Keratinocyte (primary cell): Measurements from ENCODE around the gene FBRS. TPM values are rescaled to one million over a fixed set of nuclear protein-coding genes. Genes with fewer than 3 reads are reported as not detected.
"Not testable (repeated sequence)": the region's sequence is repeated elsewhere in the genome, so short reads cannot be mapped to it uniquely, and the experiment has no call there.

ENCODE experiments used
- DNase-seq: peaks from one replicate; pipeline ENCODE4 v3.0.0-alpha.2; 2011; ENCODE audit warnings: low read depth, missing footprints, low spot score
- FAIRE-seq: peaks from 2 replicates; lab custom pipeline; 2011; peaks lifted over from hg19 to GRCh38; lab: Jason Lieb, UNC
- H2AFZ ChIP-seq: 2 replicates; pipeline ENCODE4 v1.6.0; 2012; ENCODE audit warnings: low read length, control low read depth, inconsistent platforms; ENCODE audit not compliant: control insufficient read depth
- H3K27ac ChIP-seq: 2 replicates; pipeline ENCODE4 v1.5.1; 2011; ENCODE audit warnings: low read length; ENCODE audit not compliant: control insufficient read depth, insufficient read depth
- H3K27me3 ChIP-seq: 3 replicates; pipeline ENCODE4 v1.6.0; 2011; ENCODE audit warnings: low read length; ENCODE audit not compliant: control insufficient read depth, insufficient read depth; ENCODE audit errors: extremely low read depth
- H3K36me3 ChIP-seq, 2 experiments: 2 replicates in 1 of 2; 3 replicates in 1 of 2; pipeline ENCODE4 v1.5.1; 2011; ENCODE audit warnings: low read length in 2 of 2, mild to moderate bottlenecking in 1 of 2; ENCODE audit not compliant: control insufficient read depth in 2 of 2, insufficient read depth in 2 of 2; ENCODE audit errors: extremely low read depth in 1 of 2
- H3K4me1 ChIP-seq: 3 replicates; pipeline ENCODE4 v1.5.1; 2011; ENCODE audit warnings: low read length; ENCODE audit not compliant: control insufficient read depth, insufficient read depth; ENCODE audit errors: extremely low read depth
- H3K4me2 ChIP-seq: 3 replicates; pipeline ENCODE4 v1.6.0; 2011; ENCODE audit warnings: low read depth, low read length; ENCODE audit not compliant: control insufficient read depth, insufficient read depth; ENCODE audit errors: extremely low read depth
- H3K4me3 ChIP-seq, 3 experiments: fragments of 200-600 bp in 1 of 3; sonication (generic) in 1 of 3; 2 replicates in 2 of 3; 3 replicates in 1 of 3; pipeline ENCODE4 v1.5.1; 2011 to 2016; ENCODE audit warnings: low read length in 3 of 3, mild to moderate bottlenecking in 3 of 3, control low read depth in 2 of 3, inconsistent platforms in 1 of 3, low read depth in 1 of 3, mixed read lengths in 1 of 3, mixed run types in 1 of 3, moderate library complexity in 1 of 3; ENCODE audit not compliant: control insufficient read depth in 2 of 3, insufficient read depth in 2 of 3; ENCODE audit errors: extremely low read depth in 1 of 3
- H3K79me2 ChIP-seq: 2 replicates; pipeline ENCODE4 v1.6.0; 2012; ENCODE audit warnings: low read length; ENCODE audit not compliant: control insufficient read depth, insufficient read depth
- H3K9ac ChIP-seq: 3 replicates; pipeline ENCODE4 v1.6.0; 2011; ENCODE audit warnings: low read length; ENCODE audit not compliant: control insufficient read depth, insufficient read depth; ENCODE audit errors: extremely low read depth
- H3K9me1 ChIP-seq: 3 replicates; pipeline ENCODE4 v1.6.0; 2011; ENCODE audit warnings: low read length; ENCODE audit not compliant: control insufficient read depth, insufficient read depth; ENCODE audit errors: extremely low read depth
- H3K9me3 ChIP-seq: 2 replicates; pipeline ENCODE4 v1.5.1; 2012; ENCODE audit warnings: low read depth, low read length; ENCODE audit not compliant: control insufficient read depth
- H4K20me1 ChIP-seq: 3 replicates; pipeline ENCODE4 v1.6.0; 2011; ENCODE audit warnings: low read length; ENCODE audit not compliant: control insufficient read depth, insufficient read depth; ENCODE audit errors: extremely low read depth
- EZH2 ChIP-seq: IDR thresholded peaks from one replicate; pipeline ENCODE4 v1.6.1; 2012; ENCODE audit warnings: inconsistent platforms, mild to moderate bottlenecking, low read length, moderate library complexity
- dilution Hi-C: fragments of 300-500 bp; cut with MboI; formaldehyde crosslinking; loops from one replicate; pipeline ENCODE4 v1.7.0; 2020; ENCODE audit warnings: low sequenced_read_pairs; ENCODE audit not compliant: extremely low pct_ligation_motif_present
- polyA plus RNA-seq, 5 experiments: library from polyadenylated mRNA; depleted of rRNA in 3 of 5; stranded (reverse) in 3 of 5; stranded (forward) in 1 of 5; unstranded in 1 of 5; fragments of >200 nt; gene quantifications; 1 replicate in 1 of 5; 2 replicates in 3 of 5; 3 replicates in 1 of 5; pipeline versions ENCODE4 v1.2.1 to v1.2.3, GENCODE V29; 2011 to 2012; ENCODE audit warnings: missing spikeins in 2 of 5, low read depth in 1 of 5, low replicate concordance in 1 of 5
- TF ChIP-seq, protein P1 (sequence below), 3 experiments: IDR thresholded peaks in 1 of 3; conservative IDR thresholded peaks in 1 of 3; optimal IDR thresholded peaks in 1 of 3; 2 replicates in 2 of 3; 3 replicates in 1 of 3; pipeline versions ENCODE3 to v1.5.1; 2011; ENCODE audit warnings: low read length in 3 of 3, mild to moderate bottlenecking in 3 of 3, moderate library complexity in 2 of 3, control low read depth in 1 of 3, inconsistent platforms in 1 of 3; ENCODE audit not compliant: insufficient read depth in 2 of 3; ENCODE audit errors: extremely low read depth in 1 of 3

The FBRS gene
- polyA plus RNA-seq, 1 donor (not counting 4 experiments of a cell fraction or from before 2014, with no cell fraction given): 5.1 TPM

DNA sequence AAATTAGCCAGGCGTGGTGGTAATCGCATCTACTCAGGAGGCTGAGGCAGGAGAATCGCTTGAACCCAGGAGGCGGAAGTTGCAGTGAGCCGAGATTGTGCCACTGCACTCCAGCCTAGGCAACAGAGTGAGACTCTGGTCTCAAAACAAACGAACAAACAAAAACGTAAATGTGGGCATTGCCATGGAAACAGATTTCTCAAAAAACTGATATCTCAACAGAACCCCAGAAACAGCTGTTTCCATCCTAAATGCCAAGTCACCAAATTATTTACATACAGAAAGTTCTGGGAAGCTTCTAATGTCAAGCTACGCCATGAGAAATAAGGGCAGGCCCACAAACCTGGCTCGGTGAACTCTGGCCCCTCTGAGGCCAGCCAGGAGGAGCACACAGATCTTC lies 32.0 kb upstream of the FBRS start:
- no peaks in the 10 kb centered on the region for H3K79me2 ChIP-seq
- FAIRE-seq: no peak
- no peaks in the 10 kb centered on the region for H3K36me3 ChIP-seq
- H3K27me3 ChIP-seq: no peaks in the 10 kb centered on the region
- dilution Hi-C loops: no loop called here
- H2AFZ ChIP-seq: no peak overlapping the region
- H3K4me2 ChIP-seq: no peak overlapping the region
- H3K27ac ChIP-seq: no peak overlapping the region
- H3K9ac ChIP-seq: no peak overlapping the region
- no peaks in the 10 kb centered on the region for H4K20me1 ChIP-seq
- H3K9me3 ChIP-seq: peaks cover 5% of the 10 kb centered on the region
- TF ChIP-seq EZH2: no peak
- TF ChIP-seq, protein P1, sequence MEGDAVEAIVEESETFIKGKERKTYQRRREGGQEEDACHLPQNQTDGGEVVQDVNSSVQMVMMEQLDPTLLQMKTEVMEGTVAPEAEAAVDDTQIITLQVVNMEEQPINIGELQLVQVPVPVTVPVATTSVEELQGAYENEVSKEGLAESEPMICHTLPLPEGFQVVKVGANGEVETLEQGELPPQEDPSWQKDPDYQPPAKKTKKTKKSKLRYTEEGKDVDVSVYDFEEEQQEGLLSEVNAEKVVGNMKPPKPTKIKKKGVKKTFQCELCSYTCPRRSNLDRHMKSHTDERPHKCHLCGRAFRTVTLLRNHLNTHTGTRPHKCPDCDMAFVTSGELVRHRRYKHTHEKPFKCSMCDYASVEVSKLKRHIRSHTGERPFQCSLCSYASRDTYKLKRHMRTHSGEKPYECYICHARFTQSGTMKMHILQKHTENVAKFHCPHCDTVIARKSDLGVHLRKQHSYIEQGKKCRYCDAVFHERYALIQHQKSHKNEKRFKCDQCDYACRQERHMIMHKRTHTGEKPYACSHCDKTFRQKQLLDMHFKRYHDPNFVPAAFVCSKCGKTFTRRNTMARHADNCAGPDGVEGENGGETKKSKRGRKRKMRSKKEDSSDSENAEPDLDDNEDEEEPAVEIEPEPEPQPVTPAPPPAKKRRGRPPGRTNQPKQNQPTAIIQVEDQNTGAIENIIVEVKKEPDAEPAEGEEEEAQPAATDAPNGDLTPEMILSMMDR (optimal IDR thresholded peaks at IDR 0.05 in 1 of 3, IDR thresholded peaks at IDR 0.05 in 1 of 3, conservative IDR thresholded peaks at IDR 0.05 in 1 of 3; ENCODE audit: extremely low read depth in 1 of 3, insufficient read depth in 2 of 3, low read length in 3 of 3): no peak
- H3K4me1 ChIP-seq: peaks cover 11% of the 10 kb centered on the region
- DNase-seq: no peak
- H3K4me3 ChIP-seq: no peak overlapping the region
- no peaks in the 10 kb centered on the region for H3K9me1 ChIP-seq

DNA sequence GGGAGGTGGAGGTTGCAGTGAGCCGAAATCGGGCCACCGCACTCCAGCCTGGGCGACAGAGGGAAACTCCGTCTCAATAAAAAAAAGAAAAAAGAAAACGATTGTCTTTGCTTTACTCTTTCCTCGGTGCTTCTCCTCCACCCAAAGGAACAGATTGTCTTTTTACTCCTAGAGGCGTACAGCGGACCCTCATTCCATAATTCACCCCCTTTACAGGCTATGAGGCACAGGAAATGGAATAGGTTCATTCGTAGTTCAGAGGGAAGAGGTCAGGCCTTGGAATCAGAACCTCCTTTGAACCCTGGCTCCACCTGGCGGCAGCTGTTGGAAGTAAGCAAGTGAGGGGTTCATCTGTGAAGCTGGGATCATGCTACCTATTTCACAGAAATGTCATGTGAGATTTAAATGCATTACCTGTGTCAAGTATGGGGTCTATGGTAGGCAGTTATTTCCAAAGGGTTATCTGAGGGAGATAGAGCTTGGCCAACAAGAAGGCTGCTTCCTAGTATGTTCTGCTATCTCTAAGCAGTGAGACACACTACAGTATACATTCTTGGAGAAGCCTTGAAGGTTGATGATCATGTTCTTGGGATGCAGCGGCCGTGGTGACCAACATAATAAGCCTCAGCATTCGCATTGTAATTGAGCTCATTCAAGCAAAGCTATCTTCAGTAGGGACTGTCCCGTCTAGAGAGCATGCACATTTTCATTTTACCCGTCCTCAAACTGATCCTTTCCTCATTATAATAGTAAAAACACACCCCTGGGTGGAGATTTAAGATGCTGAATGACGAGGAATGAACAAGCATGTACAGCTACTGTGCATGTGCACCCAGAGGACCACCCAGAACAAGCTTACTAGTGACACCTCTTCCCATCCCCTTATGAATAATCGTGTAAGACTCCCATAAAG lies 29.3 kb upstream of the FBRS start:
- DNase-seq: no peak
- H3K27ac ChIP-seq: no peak overlapping the region

DNA sequence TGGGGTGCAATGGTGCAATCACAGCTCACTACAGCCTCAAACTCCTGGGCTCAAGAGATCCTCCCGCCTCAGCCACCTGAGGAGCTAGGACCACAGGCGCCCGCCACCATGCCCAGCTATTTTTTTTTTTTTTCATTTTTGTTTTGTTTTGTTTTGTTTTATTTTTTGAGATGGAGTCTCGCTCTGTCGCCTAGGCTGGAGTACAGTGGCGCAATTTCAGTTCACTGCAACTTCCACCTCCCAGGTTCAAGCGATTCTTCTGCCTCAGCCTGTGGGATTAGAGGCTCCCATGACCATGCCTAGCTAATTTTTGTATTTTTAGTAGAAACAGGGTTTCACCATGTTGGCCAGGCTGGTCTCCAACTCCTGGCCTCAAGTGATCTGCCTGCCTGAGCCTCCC lies 25.8 kb upstream of the FBRS start:
- FAIRE-seq, H2AFZ ChIP-seq: not testable (repeated sequence)

More for the DNA sequence above, 29.3 kb upstream of the FBRS start:
- Histone ChIP-seq H3K79me2 (no peaks in the 10 kb centered on the region), H3K27me3 (no peaks in the 10 kb centered on the region), H3K9me1 (no peaks in the 10 kb centered on the region), H3K9me3 (no peaks in the 10 kb centered on the region), H3K9ac (no peak overlapping the region), H3K4me3 (no peak overlapping the region), H4K20me1 (no peaks in the 10 kb centered on the region), H3K4me1 (peaks cover 4% of the 10 kb centered on the region), H3K4me2 (no peak overlapping the region), H2AFZ (peak overlapping the region; percentile 61), H3K36me3 (no peaks in the 10 kb centered on the region)
- dilution Hi-C loops: no loop called here
- no peak for TF ChIP-seq EZH2
- TF ChIP-seq, protein P1 (optimal IDR thresholded peaks at IDR 0.05 in 1 of 3, IDR thresholded peaks at IDR 0.05 in 1 of 3, conservative IDR thresholded peaks at IDR 0.05 in 1 of 3; ENCODE audit: extremely low read depth in 1 of 3, insufficient read depth in 2 of 3, low read length in 3 of 3): peak; percentile 87 to 97 (median 90)
- FAIRE-seq: peak; percentile 80

More for the DNA sequence above, 25.8 kb upstream of the FBRS start:
- H3K9me3 ChIP-seq, H3K27me3 ChIP-seq, H3K4me2 ChIP-seq, DNase-seq, H3K9ac ChIP-seq, H3K36me3 ChIP-seq, H3K4me3 ChIP-seq, dilution Hi-C loops, H3K4me1 ChIP-seq, H3K27ac ChIP-seq, H4K20me1 ChIP-seq, H3K9me1 ChIP-seq: not testable (repeated sequence)
- H3K79me2 ChIP-seq: peaks cover 10% of the 10 kb centered on the region
